Sigmoid colon (tissue), 7 donors: ENCODE results near the gene MMP11. TPM values are rescaled to one million over a fixed set of nuclear protein-coding genes. Genes with fewer than 3 reads are reported as not detected.

ENCODE experiments used
- DNase-seq: peaks from one replicate; pipeline ENCODE4 v3.0.0-alpha.2; 2019
- H3K27ac ChIP-seq, 4 donors: fragments of 200-600 bp; sonication (generic); one replicate each; pipeline ENCODE4 v1.5.1; 2016 to 2019; ENCODE audit warnings: mild to moderate bottlenecking in 1 of 4
- H3K27me3 ChIP-seq, 3 donors: fragments of 200-600 bp; sonication (generic); one replicate each; pipeline ENCODE4 v1.5.1; 2019; ENCODE audit warnings: mild to moderate bottlenecking in 1 of 3
- H3K36me3 ChIP-seq, 4 donors: fragments of 200-600 bp; sonication (generic); one replicate each; pipeline ENCODE4 v1.5.1; 2016 to 2019
- H3K4me1 ChIP-seq, 4 donors: fragments of 200-600 bp; sonication (generic); one replicate each; pipeline ENCODE4 v1.5.1; 2017 to 2019
- H3K4me3 ChIP-seq, 4 donors: fragments of 200-600 bp; sonication (generic); one replicate each; pipeline ENCODE4 v1.5.1; 2017 to 2019; ENCODE audit warnings: mild to moderate bottlenecking in 2 of 4, moderate library complexity in 1 of 4
- H3K9me3 ChIP-seq, 4 donors: fragments of 200-600 bp in 3 of 4; sonication (generic) in 3 of 4; one replicate each; pipeline versions ENCODE4 v1.5.1 to v1.6.1; 2013 to 2019
- EP300 ChIP-seq, 4 donors: sonication (generic); formaldehyde crosslinking; IDR thresholded peaks; one replicate each; pipeline ENCODE4 v1.6.1; 2017; ENCODE audit warnings: antibody characterized with exemption in 4 of 4
- POLR2A ChIP-seq, 2 donors: fragments of 450-650 bp; IDR thresholded peaks; one replicate each; pipeline ENCODE4 v1.6.1; 2016; ENCODE audit warnings: antibody characterized with exemption in 2 of 2, mild to moderate bottlenecking in 2 of 2, moderate library complexity in 2 of 2
- POLR2AphosphoS5 ChIP-seq, 4 donors: sonication (generic); formaldehyde crosslinking; IDR thresholded peaks; one replicate each; pipeline ENCODE4 v1.6.1; 2017; ENCODE audit warnings: antibody characterized with exemption in 4 of 4
- WGBS, 2 donors: extraction: QIAGEN DNeasy Blood & Tissue Kit; methylation state at CpG; one replicate each; pipeline ENCODE4 v1.1.7; 2013; 5-methylcytosine and 5-hydroxymethylcytosine counted together
- intact Hi-C: fragments of 100-400 bp; cut with DNase I; formaldehyde crosslinking; loops from one replicate; pipeline ENCODE4 v1.15.1; 2023
- polyA plus RNA-seq, 3 donors: library from polyadenylated mRNA; stranded (reverse); fragments of 200-250 nt; gene quantifications; one replicate each; pipeline ENCODE4 v1.2.3, GENCODE V29; 2013
- total RNA-seq, 4 donors: library from RNA; depleted of rRNA; stranded (reverse); fragments of >200 nt; gene quantifications; one replicate each; pipeline ENCODE4 v1.1.0, GENCODE V29; 2016
- TF ChIP-seq, protein P1 (sequence below), 4 experiments: fragments of 450-650 bp in 3 of 4; fragments of 200-600 bp in 1 of 4; IDR thresholded peaks; one replicate each; pipeline ENCODE4 v1.5.1; 2016 to 2019; ENCODE audit warnings: antibody characterized with exemption in 4 of 4, mild to moderate bottlenecking in 3 of 4, moderate library complexity in 2 of 4
- donor health status: healthy with polysubstance abuse.
- donor health status: Bipolar disorder and iron deficiency.
- donor health status: healthy.

Gene MMP11
- total and polyA plus RNA-seq, 7 donors = 0.60 to 9.9 (median 6.1) TPM; not detected in 1

- Histone ChIP-seq H3K36me3 (peaks cover 35 to 89% (median 57%) of the 10 kb centered on the region in 4 donors), H3K27me3 (no peaks in the 10 kb centered on the region), H3K4me3 (no peak overlapping the region), H3K27ac (no peak overlapping the region), H3K9me3 (no peaks in the 10 kb centered on the region), H3K4me1 (no peaks in the 10 kb centered on the region)
- intact Hi-C loops = no loop called here
- DNase-seq = no peak
- WGBS, 2 donors = 77 to 81% methylated on average over 21 of the region's 21 CpGs
- TF ChIP-seq EP300 (IDR thresholded peaks at IDR 0.05) (no peak), POLR2A (IDR thresholded peaks at IDR 0.05) (no peak), POLR2AphosphoS5 (IDR thresholded peaks at IDR 0.05) (no peak)
- TF ChIP-seq, protein P1, sequence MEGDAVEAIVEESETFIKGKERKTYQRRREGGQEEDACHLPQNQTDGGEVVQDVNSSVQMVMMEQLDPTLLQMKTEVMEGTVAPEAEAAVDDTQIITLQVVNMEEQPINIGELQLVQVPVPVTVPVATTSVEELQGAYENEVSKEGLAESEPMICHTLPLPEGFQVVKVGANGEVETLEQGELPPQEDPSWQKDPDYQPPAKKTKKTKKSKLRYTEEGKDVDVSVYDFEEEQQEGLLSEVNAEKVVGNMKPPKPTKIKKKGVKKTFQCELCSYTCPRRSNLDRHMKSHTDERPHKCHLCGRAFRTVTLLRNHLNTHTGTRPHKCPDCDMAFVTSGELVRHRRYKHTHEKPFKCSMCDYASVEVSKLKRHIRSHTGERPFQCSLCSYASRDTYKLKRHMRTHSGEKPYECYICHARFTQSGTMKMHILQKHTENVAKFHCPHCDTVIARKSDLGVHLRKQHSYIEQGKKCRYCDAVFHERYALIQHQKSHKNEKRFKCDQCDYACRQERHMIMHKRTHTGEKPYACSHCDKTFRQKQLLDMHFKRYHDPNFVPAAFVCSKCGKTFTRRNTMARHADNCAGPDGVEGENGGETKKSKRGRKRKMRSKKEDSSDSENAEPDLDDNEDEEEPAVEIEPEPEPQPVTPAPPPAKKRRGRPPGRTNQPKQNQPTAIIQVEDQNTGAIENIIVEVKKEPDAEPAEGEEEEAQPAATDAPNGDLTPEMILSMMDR (IDR thresholded peaks at IDR 0.05) = no peak
These were observed 30.6 kb downstream of the MMP11 start for GRCh38 chr22:23803001-23803819.

DNA sequence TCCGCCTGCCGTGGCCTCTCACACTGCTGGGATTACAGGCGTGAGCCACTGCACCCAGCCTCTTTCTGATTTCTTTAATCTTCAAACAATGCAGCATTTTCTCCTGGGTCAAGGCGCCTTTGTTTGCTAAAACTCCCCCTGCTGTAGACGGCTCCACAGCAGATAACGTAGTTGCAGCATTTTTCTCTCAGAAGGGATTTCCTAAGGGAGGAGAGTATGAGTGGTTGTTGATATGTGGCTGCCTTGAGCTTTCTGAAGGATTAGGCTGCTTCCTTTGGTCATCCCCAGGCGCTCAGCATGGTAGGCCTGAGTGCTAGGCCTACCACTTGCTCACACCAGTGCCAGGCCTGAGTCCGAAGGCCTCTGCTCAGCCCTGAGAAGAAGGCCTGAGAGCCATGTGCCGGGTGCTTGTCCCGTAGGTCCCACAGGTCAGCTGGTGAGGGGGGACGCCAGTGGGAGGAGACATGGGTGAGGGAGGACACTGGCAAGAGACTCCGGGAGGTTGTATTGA, 32.2 kb downstream of the MMP11 start:
- no peaks in the 10 kb centered on the region for H3K27me3 ChIP-seq
- no peak overlapping the region for H3K4me3 ChIP-seq
- H3K4me1 ChIP-seq = no peaks in the 10 kb centered on the region
- WGBS, 2 donors = 81 to 85% methylated on average over 12 of the region's 12 CpGs
- no peak for DNase-seq
- H3K9me3 ChIP-seq = no peaks in the 10 kb centered on the region
- TF ChIP-seq POLR2A (IDR thresholded peaks at IDR 0.05) (no peak), POLR2AphosphoS5 (IDR thresholded peaks at IDR 0.05) (no peak), EP300 (IDR thresholded peaks at IDR 0.05) (no peak)
- TF ChIP-seq, protein P1 (IDR thresholded peaks at IDR 0.05) = no peak
- intact Hi-C loops = no loop called here
- no peak overlapping the region for H3K27ac ChIP-seq
- peaks cover 35 to 81% (median 55%) of the 10 kb centered on the region in 4 donors for H3K36me3 ChIP-seq

GRCh38 chr22:23806837-23807236, 34.2 kb downstream of the MMP11 start:
- Histone ChIP-seq H3K27ac (no peak overlapping the region), H3K4me1 (no peaks in the 10 kb centered on the region), H3K36me3 (peaks cover 21 to 81% (median 39%) of the 10 kb centered on the region in 4 donors), H3K4me3 (no peak overlapping the region), H3K9me3 (no peaks in the 10 kb centered on the region), H3K27me3 (no peaks in the 10 kb centered on the region)
- TF ChIP-seq, protein P1 (IDR thresholded peaks at IDR 0.05) = no peak
- no peak for TF ChIP-seq EP300 (IDR thresholded peaks at IDR 0.05)
- TF ChIP-seq POLR2AphosphoS5 (IDR thresholded peaks at IDR 0.05) = no peak
- TF ChIP-seq POLR2A (IDR thresholded peaks at IDR 0.05) = no peak
- 89 to 100% methylated on average over 1 of the region's 1 CpG for WGBS, 2 donors
- intact Hi-C loops = no loop called here
- no peak for DNase-seq

DNA sequence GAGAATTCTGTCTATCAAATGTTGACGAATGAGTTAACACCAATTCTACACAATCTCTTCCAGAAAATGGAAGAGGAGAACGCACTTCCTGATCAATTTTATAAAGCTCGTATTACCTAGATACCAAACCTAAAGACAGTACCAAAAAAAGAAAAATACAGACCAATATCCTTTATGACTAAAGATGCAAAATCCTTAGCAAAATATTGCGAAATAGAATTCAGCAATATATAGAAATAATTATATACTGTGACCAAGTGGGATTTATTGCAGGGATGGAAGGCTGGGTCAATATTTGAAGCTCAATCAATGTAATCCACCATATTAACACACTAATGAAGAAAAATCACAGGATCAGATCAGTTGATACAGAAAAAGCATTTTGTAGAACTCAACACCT, 39.7 kb downstream of the MMP11 start:
- Histone ChIP-seq H3K36me3 (peaks cover 5 to 66% (median 13%) of the 10 kb centered on the region in 4 donors), H3K4me1 (no peaks in the 10 kb centered on the region), H3K9me3 (no peaks in the 10 kb centered on the region), H3K27ac (no peak overlapping the region), H3K27me3 (no peaks in the 10 kb centered on the region), H3K4me3 (no peak overlapping the region)
- no peak for TF ChIP-seq POLR2A (IDR thresholded peaks at IDR 0.05)
- TF ChIP-seq, protein P1 (IDR thresholded peaks at IDR 0.05) = no peak
- TF ChIP-seq EP300 (IDR thresholded peaks at IDR 0.05) = no peak
- TF ChIP-seq POLR2AphosphoS5 (IDR thresholded peaks at IDR 0.05) = no peak
- DNase-seq = no peak
- intact Hi-C loops = no loop called here
- 97 to 98% methylated on average over 4 of the region's 4 CpGs for WGBS, 2 donors
